ENCODE measurements around the gene STAB1.

STAB1 gene

DNA sequence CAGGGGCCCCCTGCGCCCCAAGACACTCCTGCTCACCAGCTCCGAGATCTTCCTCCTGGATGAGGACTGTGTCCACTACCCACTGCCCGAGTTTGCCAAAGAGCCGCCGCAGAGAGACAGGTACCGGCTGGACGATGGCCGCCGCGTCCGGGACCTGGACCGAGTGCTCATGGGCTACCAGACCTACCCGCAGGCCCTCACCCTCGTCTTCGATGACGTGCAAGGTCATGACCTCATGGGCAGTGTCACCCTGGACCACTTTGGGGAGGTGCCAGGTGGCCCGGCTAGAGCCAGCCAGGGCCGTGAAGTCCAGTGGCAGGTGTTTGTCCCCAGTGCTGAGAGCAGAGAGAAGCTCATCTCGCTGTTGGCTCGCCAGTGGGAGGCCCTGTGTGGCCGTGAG lies 3.1 kb upstream of the STAB1 start:
- H3K4me3 ChIP-seq (replicated peaks; ENCODE audit: insufficient read depth, low read length) = no peak overlapping the region
- H3K27me3 ChIP-seq (ENCODE audit: insufficient read depth, poor library complexity, severe bottlenecking) = no peaks in the 10 kb centered on the region
- H3K27ac ChIP-seq (replicated peaks) = no peak overlapping the region
- TF ChIP-seq POLR2AphosphoS5 (IDR thresholded peaks at IDR 0.05; ENCODE audit: low read depth) = no peak
- TF ChIP-seq, protein P1, sequence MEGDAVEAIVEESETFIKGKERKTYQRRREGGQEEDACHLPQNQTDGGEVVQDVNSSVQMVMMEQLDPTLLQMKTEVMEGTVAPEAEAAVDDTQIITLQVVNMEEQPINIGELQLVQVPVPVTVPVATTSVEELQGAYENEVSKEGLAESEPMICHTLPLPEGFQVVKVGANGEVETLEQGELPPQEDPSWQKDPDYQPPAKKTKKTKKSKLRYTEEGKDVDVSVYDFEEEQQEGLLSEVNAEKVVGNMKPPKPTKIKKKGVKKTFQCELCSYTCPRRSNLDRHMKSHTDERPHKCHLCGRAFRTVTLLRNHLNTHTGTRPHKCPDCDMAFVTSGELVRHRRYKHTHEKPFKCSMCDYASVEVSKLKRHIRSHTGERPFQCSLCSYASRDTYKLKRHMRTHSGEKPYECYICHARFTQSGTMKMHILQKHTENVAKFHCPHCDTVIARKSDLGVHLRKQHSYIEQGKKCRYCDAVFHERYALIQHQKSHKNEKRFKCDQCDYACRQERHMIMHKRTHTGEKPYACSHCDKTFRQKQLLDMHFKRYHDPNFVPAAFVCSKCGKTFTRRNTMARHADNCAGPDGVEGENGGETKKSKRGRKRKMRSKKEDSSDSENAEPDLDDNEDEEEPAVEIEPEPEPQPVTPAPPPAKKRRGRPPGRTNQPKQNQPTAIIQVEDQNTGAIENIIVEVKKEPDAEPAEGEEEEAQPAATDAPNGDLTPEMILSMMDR (IDR thresholded peaks at IDR 0.05; ENCODE audit: insufficient read depth, low read length) = no peak
- no peak for TF ChIP-seq SPI1 (IDR thresholded peaks at IDR 0.05; ENCODE audit: borderline replicate concordance, low read depth)
- no peak for TF ChIP-seq GABPA (IDR thresholded peaks at IDR 0.05; ENCODE audit: low read depth)
- TF ChIP-seq, protein P2, sequence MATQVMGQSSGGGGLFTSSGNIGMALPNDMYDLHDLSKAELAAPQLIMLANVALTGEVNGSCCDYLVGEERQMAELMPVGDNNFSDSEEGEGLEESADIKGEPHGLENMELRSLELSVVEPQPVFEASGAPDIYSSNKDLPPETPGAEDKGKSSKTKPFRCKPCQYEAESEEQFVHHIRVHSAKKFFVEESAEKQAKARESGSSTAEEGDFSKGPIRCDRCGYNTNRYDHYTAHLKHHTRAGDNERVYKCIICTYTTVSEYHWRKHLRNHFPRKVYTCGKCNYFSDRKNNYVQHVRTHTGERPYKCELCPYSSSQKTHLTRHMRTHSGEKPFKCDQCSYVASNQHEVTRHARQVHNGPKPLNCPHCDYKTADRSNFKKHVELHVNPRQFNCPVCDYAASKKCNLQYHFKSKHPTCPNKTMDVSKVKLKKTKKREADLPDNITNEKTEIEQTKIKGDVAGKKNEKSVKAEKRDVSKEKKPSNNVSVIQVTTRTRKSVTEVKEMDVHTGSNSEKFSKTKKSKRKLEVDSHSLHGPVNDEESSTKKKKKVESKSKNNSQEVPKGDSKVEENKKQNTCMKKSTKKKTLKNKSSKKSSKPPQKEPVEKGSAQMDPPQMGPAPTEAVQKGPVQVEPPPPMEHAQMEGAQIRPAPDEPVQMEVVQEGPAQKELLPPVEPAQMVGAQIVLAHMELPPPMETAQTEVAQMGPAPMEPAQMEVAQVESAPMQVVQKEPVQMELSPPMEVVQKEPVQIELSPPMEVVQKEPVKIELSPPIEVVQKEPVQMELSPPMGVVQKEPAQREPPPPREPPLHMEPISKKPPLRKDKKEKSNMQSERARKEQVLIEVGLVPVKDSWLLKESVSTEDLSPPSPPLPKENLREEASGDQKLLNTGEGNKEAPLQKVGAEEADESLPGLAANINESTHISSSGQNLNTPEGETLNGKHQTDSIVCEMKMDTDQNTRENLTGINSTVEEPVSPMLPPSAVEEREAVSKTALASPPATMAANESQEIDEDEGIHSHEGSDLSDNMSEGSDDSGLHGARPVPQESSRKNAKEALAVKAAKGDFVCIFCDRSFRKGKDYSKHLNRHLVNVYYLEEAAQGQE (IDR thresholded peaks at IDR 0.05; ENCODE audit: insufficient replicate concordance, low read depth) = no peak
- DNase-seq (ENCODE audit: low read depth in 1 of 2, low spot score in 1 of 2) = no peak

DNA sequence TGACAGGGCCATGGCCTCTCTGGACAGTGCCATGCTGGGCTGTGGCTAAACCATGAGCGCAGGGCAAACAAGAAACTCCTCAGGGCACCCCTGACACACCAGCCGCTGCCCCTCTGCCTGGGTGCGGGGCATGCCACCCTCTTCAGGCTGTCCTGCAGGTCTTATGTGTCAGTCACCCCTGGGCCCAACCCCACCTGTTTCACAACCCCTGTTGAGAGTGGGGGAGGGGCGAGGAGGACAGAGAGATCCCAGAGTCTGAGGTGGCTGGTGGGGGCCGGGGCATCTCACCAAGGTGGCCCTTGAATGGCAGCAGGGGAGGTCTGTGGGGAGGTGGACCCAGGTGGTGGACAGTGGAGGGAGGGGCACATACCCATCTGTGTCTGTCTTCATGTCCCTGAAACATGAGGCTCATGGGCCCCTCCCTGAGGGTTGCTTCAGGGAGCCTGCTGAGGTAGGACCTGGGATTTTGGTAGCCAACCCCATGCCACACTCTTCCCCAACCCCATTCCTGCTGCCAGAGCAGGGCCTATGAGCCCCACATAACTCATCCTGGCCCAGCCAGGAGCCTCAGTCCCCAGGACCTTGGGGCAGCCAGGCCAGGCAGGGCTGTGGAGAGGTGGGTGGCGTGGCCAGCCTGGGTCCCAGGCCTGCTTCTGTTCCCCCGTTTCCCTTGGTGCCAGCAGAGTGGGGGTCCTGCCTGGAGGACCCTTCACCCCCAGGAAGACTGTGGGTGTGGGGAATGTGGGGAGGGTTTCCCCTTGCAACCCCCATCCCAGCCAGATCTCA lies 1.7 kb upstream of the STAB1 start:
- Histone ChIP-seq H3K27ac (replicated peaks) (no peak overlapping the region), H3K27me3 (ENCODE audit: insufficient read depth, poor library complexity, severe bottlenecking) (no peaks in the 10 kb centered on the region), H3K4me3 (replicated peaks; ENCODE audit: insufficient read depth, low read length) (no peak overlapping the region)
- TF ChIP-seq GABPA (IDR thresholded peaks at IDR 0.05; ENCODE audit: low read depth) (no peak), POLR2AphosphoS5 (IDR thresholded peaks at IDR 0.05; ENCODE audit: low read depth) (0 out of 2 replicates have a peak, but pooled peaks have one; percentile 16), SPI1 (IDR thresholded peaks at IDR 0.05; ENCODE audit: borderline replicate concordance, low read depth) (no peak)
- DNase-seq (ENCODE audit: low read depth in 1 of 2, low spot score in 1 of 2) = no peak

DNA sequence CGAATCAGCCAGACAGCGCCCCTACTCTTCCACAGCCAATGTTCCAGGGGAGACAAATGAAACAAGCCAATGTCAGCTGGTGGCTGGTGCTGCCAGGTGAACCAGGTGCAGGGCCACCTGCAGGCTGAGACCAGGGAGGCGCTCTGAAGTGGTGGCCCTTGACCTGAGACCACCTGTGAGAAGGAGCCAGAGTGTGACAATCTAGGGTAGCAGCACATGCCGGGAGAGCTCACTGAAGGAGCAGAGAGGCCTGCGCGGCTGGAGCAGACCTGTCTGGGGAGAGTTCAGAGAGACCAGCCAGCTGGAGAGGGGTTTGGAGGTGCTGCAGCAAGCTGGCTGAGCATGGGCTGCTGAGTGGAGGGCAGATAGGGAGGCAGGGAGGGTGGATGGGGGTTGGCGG lies 693 bp upstream of the STAB1 start:
- TF ChIP-seq SPI1 (IDR thresholded peaks at IDR 0.05; ENCODE audit: borderline replicate concordance, low read depth) (no peak), GABPA (IDR thresholded peaks at IDR 0.05; ENCODE audit: low read depth) (no peak), POLR2AphosphoS5 (IDR thresholded peaks at IDR 0.05; ENCODE audit: low read depth) (no peak)
- TF ChIP-seq, protein P2 (IDR thresholded peaks at IDR 0.05; ENCODE audit: insufficient replicate concordance, low read depth) = no peak
- TF ChIP-seq, protein P1 (IDR thresholded peaks at IDR 0.05; ENCODE audit: insufficient read depth, low read length) = no peak
- no peak overlapping the region for H3K27ac ChIP-seq (replicated peaks)
- DNase-seq (ENCODE audit: low read depth in 1 of 2, low spot score in 1 of 2) = no peak
- no peak overlapping the region for H3K4me3 ChIP-seq (replicated peaks; ENCODE audit: insufficient read depth, low read length)
- H3K27me3 ChIP-seq (ENCODE audit: insufficient read depth, poor library complexity, severe bottlenecking) = no peaks in the 10 kb centered on the region

DNA sequence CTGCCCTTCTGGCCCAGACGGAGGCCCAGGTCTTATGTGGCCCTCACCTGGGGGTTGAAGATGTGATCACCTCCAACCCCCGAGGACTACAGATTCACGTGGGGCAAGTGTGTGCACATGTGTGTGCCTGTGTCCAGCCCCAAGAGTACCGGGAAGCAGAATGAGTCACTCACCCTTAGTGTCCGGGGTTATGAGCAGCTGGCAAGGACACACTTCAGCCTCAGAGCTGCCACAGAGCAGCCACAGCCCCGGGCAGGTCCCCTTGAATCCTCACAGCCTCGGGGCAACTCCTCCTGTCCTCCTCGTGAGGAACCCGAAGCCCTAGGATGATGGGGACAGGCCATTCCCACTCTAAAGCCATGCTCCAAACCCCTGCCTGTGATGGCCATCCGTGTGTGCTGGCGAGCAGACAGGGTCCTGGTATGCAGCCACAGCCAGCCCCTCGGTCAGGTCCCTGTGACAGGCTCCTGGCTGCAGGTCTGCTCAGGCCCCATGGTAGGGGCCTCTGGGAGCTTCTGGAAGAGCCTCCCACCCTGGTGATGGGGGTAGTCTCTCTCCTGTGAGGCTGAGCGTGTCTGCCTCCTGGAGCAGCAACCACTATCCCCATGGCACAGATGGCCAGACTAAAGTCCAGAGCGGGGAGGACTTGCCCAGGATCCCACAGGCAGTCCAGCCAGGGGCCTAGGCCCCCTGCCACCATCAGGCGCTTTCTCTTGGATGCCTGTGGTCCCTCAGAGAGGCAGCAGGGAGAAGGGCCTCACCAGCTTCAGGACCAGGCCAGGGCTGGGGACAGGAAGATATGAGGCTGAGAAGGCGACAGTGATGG lies 852 bp downstream of the STAB1 start:
- H3K4me3 ChIP-seq (replicated peaks; ENCODE audit: insufficient read depth, low read length) = no peak overlapping the region
- TF ChIP-seq SPI1 (IDR thresholded peaks at IDR 0.05; ENCODE audit: borderline replicate concordance, low read depth) (no peak), GABPA (IDR thresholded peaks at IDR 0.05; ENCODE audit: low read depth) (no peak), POLR2AphosphoS5 (IDR thresholded peaks at IDR 0.05; ENCODE audit: low read depth) (no peak)
- TF ChIP-seq, protein P1 (IDR thresholded peaks at IDR 0.05; ENCODE audit: insufficient read depth, low read length) = no peak
- TF ChIP-seq, protein P2 (IDR thresholded peaks at IDR 0.05; ENCODE audit: insufficient replicate concordance, low read depth) = no peak
- H3K27ac ChIP-seq (replicated peaks) = no peak overlapping the region
- DNase-seq (ENCODE audit: low read depth in 1 of 2, low spot score in 1 of 2) = no peak
- no peaks in the 10 kb centered on the region for H3K27me3 ChIP-seq (ENCODE audit: insufficient read depth, poor library complexity, severe bottlenecking)

Data from HL-60 (cell line).